SK-N-SH treated with all-trans-retinoic acid at 6 μM for 48 hours (cell line): ENCODE results near the gene MIPOL1.

Source experiments
- ATAC-seq: fragments of 200-7000 bp; cut with Tn5 transposase; 3 replicates; pipeline ENCODE4 v1.9.1; 2020; ENCODE audit warnings: mild to moderate bottlenecking, moderate library complexity
- ARNTL ChIP-seq: fragments of 450-650 bp; formaldehyde crosslinking; IDR thresholded peaks from 2 replicates; pipeline ENCODE4 v1.5.0; 2020; ENCODE audit warnings: low read depth, mild to moderate bottlenecking, moderate library complexity, borderline replicate concordance
- BACH2 ChIP-seq: fragments of 250-450 bp; sonication (Bioruptor Pico); IDR thresholded peaks from 2 replicates; pipeline ENCODE4 v1.9.0; 2021; ENCODE audit warnings: mild to moderate bottlenecking, borderline replicate concordance
- CSDC2 ChIP-seq: fragments of 250-450 bp; sonication (Bioruptor Pico); IDR thresholded peaks from 2 replicates; pipeline ENCODE4 v1.5.0; 2020; ENCODE audit warnings: mild to moderate bottlenecking, moderate library complexity
- GLIS3 ChIP-seq: fragments of 250-450 bp; sonication (Bioruptor Pico); IDR thresholded peaks from 2 replicates; pipeline ENCODE4 v1.5.0; 2020; ENCODE audit warnings: mild to moderate bottlenecking, moderate library complexity
- ISL1 ChIP-seq: fragments of 250-450 bp; sonication (Bioruptor Pico); IDR thresholded peaks from 2 replicates; pipeline ENCODE4 v2.1.2; 2022; ENCODE audit warnings: mild to moderate bottlenecking, moderate library complexity
- OSR1 ChIP-seq: fragments of 250-450 bp; sonication (Bioruptor Pico); IDR thresholded peaks from 2 replicates; pipeline ENCODE4 v1.8.0; 2022; ENCODE audit warnings: moderate library complexity, mild to moderate bottlenecking, inconsistent platforms
- RARB ChIP-seq: fragments of 250-450 bp; sonication (Bioruptor Pico); IDR thresholded peaks from 2 replicates; pipeline ENCODE4 v1.8.0; 2021; ENCODE audit warnings: mild to moderate bottlenecking, moderate library complexity
- SNAI2 ChIP-seq: fragments of 250-450 bp; sonication (Bioruptor Pico); IDR thresholded peaks from 2 replicates; pipeline ENCODE4 v1.5.0; 2020; ENCODE audit warnings: mild to moderate bottlenecking, moderate library complexity
- TCF4 ChIP-seq: fragments of 250-450 bp; sonication (Bioruptor Pico); IDR thresholded peaks from 2 replicates; pipeline ENCODE4 v1.8.0; 2021; ENCODE audit warnings: mild to moderate bottlenecking, moderate library complexity, borderline replicate concordance
- TOX ChIP-seq: fragments of 250-450 bp; sonication (Bioruptor Pico); IDR thresholded peaks from 2 replicates; pipeline ENCODE4 v1.8.0; 2021; ENCODE audit warnings: mild to moderate bottlenecking, moderate library complexity, borderline replicate concordance
- ZNF565 ChIP-seq: fragments of 450-650 bp; formaldehyde crosslinking; conservative IDR thresholded peaks from 2 replicates; pipeline ENCODE4 v1.5.0; 2020; ENCODE audit warnings: low read depth, mild to moderate bottlenecking, moderate library complexity
- ZNF70 ChIP-seq: fragments of 450-650 bp; formaldehyde crosslinking; IDR thresholded peaks from 2 replicates; pipeline ENCODE4 v1.5.0; 2020; ENCODE audit warnings: mild to moderate bottlenecking, moderate library complexity
- ZNF8 ChIP-seq: fragments of 450-650 bp; formaldehyde crosslinking; IDR thresholded peaks from 2 replicates; pipeline ENCODE4 v1.5.0; 2020; ENCODE audit warnings: mild to moderate bottlenecking, moderate library complexity
- TF ChIP-seq, protein P1 (sequence below): fragments of 250-450 bp; sonication (Bioruptor Pico); IDR thresholded peaks from 2 replicates; pipeline ENCODE4 v1.8.0; 2021; ENCODE audit warnings: low read depth, mild to moderate bottlenecking, moderate library complexity, borderline replicate concordance
- TF ChIP-seq, protein P2 (sequence below): fragments of 250-450 bp; sonication (Bioruptor Pico); IDR thresholded peaks from 2 replicates; pipeline ENCODE4 v1.5.1; 2021; ENCODE audit warnings: mild to moderate bottlenecking, moderate library complexity
- TF ChIP-seq, protein P3 (sequence below): fragments of 250-450 bp; sonication (Bioruptor Pico); IDR thresholded peaks from 2 replicates; pipeline ENCODE4 v1.5.0; 2020; ENCODE audit warnings: mild to moderate bottlenecking, moderate library complexity
- TF ChIP-seq, protein P4 (sequence below): fragments of 250-450 bp; sonication (Bioruptor Pico); IDR thresholded peaks from 2 replicates; pipeline ENCODE4 v1.8.0; 2020; ENCODE audit warnings: mild to moderate bottlenecking, moderate library complexity, borderline replicate concordance
- TF ChIP-seq, protein P5 (sequence below): fragments of 250-450 bp; sonication (Bioruptor Pico); IDR thresholded peaks from 2 replicates; pipeline ENCODE4 v1.5.1; 2020; ENCODE audit warnings: low read depth, mild to moderate bottlenecking, moderate library complexity

Gene MIPOL1

DNA sequence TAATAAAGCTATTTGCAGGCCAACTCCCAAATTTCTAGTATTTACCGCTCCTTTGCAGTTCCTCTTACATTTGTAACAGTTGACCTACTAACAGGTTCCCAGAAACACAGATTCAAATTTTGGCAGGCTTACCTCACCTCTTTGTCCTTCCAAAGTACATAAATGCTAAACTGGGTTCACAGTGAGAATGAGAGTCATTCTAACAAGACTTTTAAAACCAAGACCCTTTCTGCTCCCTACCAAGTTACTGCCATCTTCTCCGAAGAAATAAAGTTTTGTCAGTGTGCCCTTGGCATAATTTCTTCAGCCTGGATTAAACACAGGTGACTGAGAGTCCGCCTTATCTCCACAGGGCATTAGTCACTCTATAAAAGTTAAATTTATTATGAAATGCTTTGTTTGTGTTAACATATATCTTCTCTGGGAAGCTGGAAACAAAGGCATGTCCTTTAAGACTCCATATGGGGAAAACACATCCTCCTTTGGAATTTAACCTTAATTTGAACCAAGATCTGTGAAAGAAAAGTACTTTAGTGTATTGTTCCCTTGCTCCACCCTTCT lies 369.2 kb downstream of the MIPOL1 start:
- ATAC-seq, result no peak
- TF ChIP-seq TCF4 (CRISPR knock-in tag) (no peak), ZNF8 (CRISPR knock-in tag) (no peak), TOX (no peak), ZNF565 (CRISPR knock-in tag) (no peak), CSDC2 (CRISPR knock-in tag) (no peak), SNAI2 (CRISPR knock-in tag) (no peak), ZNF70 (CRISPR knock-in tag) (no peak), GLIS3 (CRISPR knock-in tag) (no peak)
- TF ChIP-seq, protein P1, sequence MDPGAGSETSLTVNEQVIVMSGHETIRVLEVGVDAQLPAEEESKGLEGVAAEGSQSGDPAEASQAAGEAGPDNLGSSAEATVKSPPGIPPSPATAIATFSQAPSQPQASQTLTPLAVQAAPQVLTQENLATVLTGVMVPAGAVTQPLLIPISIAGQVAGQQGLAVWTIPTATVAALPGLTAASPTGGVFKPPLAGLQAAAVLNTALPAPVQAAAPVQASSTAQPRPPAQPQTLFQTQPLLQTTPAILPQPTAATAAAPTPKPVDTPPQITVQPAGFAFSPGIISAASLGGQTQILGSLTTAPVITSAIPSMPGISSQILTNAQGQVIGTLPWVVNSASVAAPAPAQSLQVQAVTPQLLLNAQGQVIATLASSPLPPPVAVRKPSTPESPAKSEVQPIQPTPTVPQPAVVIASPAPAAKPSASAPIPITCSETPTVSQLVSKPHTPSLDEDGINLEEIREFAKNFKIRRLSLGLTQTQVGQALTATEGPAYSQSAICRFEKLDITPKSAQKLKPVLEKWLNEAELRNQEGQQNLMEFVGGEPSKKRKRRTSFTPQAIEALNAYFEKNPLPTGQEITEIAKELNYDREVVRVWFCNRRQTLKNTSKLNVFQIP (CRISPR knock-in tag), result no peak

DNA sequence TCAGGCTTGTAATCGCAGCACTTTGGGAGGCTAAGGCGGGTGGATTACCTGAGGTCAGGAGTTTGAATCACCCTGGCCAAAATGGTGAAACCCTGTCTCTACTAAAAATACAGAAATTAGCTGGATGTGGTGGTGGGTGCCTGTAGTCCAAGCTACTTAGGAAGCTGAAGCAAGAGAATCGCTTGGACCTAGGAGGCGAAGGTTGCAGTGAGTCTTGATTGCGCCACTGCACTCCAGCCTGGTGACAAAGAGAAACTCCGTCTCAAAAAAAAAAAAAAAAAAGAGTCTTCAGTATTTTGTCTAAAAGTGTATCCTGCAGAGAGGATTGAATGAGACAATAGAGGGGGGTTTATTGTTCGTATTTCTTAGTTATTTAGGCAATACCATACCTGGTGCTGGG lies 372.0 kb downstream of the MIPOL1 start:
- TF ChIP-seq RARB (CRISPR knock-in tag) (no peak), ZNF8 (CRISPR knock-in tag) (no peak)
- no peak for ATAC-seq

DNA sequence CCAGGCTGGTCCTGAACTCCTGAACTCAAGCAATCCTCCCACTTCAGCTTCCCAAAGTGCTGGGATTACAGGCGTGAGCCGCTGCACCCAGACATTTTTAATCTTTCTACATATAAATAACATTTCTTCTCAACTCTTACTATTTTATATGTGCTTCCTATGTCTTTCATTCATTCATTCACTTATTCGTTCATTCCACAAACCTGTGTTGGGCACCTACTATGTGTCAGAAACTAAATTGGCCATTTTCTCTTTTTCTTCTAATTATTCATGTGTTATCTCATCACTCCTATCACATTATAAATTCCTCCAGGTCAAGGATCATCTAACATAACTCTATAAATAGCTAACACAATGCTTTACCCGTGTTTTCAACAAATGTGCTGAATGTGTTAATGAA lies 373.7 kb downstream of the MIPOL1 start:
- TF ChIP-seq, protein P2, sequence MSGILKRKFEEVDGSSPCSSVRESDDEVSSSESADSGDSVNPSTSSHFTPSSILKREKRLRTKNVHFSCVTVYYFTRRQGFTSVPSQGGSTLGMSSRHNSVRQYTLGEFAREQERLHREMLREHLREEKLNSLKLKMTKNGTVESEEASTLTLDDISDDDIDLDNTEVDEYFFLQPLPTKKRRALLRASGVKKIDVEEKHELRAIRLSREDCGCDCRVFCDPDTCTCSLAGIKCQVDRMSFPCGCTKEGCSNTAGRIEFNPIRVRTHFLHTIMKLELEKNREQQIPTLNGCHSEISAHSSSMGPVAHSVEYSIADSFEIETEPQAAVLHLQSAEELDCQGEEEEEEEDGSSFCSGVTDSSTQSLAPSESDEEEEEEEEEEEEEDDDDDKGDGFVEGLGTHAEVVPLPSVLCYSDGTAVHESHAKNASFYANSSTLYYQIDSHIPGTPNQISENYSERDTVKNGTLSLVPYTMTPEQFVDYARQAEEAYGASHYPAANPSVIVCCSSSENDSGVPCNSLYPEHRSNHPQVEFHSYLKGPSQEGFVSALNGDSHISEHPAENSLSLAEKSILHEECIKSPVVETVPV, result no peak
- TF ChIP-seq GLIS3 (CRISPR knock-in tag) (no peak), ZNF8 (CRISPR knock-in tag) (no peak), OSR1 (CRISPR knock-in tag) (no peak), CSDC2 (CRISPR knock-in tag) (no peak), BACH2 (no peak), ISL1 (CRISPR knock-in tag) (no peak), TCF4 (CRISPR knock-in tag) (no peak), TOX (no peak), ARNTL (CRISPR knock-in tag) (no peak), ZNF565 (CRISPR knock-in tag) (no peak)
- TF ChIP-seq, protein P3, sequence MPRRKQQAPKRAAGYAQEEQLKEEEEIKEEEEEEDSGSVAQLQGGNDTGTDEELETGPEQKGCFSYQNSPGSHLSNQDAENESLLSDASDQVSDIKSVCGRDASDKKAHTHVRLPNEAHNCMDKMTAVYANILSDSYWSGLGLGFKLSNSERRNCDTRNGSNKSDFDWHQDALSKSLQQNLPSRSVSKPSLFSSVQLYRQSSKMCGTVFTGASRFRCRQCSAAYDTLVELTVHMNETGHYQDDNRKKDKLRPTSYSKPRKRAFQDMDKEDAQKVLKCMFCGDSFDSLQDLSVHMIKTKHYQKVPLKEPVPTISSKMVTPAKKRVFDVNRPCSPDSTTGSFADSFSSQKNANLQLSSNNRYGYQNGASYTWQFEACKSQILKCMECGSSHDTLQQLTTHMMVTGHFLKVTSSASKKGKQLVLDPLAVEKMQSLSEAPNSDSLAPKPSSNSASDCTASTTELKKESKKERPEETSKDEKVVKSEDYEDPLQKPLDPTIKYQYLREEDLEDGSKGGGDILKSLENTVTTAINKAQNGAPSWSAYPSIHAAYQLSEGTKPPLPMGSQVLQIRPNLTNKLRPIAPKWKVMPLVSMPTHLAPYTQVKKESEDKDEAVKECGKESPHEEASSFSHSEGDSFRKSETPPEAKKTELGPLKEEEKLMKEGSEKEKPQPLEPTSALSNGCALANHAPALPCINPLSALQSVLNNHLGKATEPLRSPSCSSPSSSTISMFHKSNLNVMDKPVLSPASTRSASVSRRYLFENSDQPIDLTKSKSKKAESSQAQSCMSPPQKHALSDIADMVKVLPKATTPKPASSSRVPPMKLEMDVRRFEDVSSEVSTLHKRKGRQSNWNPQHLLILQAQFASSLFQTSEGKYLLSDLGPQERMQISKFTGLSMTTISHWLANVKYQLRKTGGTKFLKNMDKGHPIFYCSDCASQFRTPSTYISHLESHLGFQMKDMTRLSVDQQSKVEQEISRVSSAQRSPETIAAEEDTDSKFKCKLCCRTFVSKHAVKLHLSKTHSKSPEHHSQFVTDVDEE (CRISPR knock-in tag), result no peak
- TF ChIP-seq, protein P4, sequence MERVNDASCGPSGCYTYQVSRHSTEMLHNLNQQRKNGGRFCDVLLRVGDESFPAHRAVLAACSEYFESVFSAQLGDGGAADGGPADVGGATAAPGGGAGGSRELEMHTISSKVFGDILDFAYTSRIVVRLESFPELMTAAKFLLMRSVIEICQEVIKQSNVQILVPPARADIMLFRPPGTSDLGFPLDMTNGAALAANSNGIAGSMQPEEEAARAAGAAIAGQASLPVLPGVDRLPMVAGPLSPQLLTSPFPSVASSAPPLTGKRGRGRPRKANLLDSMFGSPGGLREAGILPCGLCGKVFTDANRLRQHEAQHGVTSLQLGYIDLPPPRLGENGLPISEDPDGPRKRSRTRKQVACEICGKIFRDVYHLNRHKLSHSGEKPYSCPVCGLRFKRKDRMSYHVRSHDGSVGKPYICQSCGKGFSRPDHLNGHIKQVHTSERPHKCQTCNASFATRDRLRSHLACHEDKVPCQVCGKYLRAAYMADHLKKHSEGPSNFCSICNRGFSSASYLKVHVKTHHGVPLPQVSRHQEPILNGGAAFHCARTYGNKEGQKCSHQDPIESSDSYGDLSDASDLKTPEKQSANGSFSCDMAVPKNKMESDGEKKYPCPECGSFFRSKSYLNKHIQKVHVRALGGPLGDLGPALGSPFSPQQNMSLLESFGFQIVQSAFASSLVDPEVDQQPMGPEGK, result no peak
- TF ChIP-seq, protein P5, sequence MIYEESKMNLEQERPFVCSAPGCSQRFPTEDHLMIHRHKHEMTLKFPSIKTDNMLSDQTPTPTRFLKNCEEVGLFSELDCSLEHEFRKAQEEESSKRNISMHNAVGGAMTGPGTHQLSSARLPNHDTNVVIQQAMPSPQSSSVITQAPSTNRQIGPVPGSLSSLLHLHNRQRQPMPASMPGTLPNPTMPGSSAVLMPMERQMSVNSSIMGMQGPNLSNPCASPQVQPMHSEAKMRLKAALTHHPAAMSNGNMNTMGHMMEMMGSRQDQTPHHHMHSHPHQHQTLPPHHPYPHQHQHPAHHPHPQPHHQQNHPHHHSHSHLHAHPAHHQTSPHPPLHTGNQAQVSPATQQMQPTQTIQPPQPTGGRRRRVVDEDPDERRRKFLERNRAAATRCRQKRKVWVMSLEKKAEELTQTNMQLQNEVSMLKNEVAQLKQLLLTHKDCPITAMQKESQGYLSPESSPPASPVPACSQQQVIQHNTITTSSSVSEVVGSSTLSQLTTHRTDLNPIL, result no peak
- TF ChIP-seq, protein P1 (CRISPR knock-in tag), result no peak
- no peak for ATAC-seq
